Body of pancreas (tissue), 4 donors: ENCODE results near the gene NRP2. TPM values are rescaled to one million over a fixed set of nuclear protein-coding genes. Genes with fewer than 3 reads are reported as not detected.

ENCODE experiments used
- ATAC-seq: fragments of 150-250 bp; one replicate; pipeline ENCODE4 v1.9.1; 2016
- DNase-seq, 4 donors: peaks; one replicate each; pipeline ENCODE4 v3.0.0-alpha.2; 2019
- H3K27ac ChIP-seq, 4 donors: fragments of 200-600 bp; sonication (generic); 1 replicate in 3 of 4; 2 replicates in 1 of 4; pipeline versions ENCODE4 v1.5.1 to v1.6.1; 2016 to 2019; ENCODE audit warnings: mild to moderate bottlenecking in 1 of 4, mixed read lengths in 1 of 4, moderate library complexity in 1 of 4
- H3K27me3 ChIP-seq, 2 donors: fragments of 200-600 bp; sonication (generic); one replicate each; pipeline ENCODE4 v1.6.0; 2016; ENCODE audit warnings: mild to moderate bottlenecking in 1 of 2
- H3K36me3 ChIP-seq, 2 donors: fragments of 200-600 bp; sonication (generic); replicated peaks in 1 of 2; 2 replicates each; pipeline ENCODE4 v1.5.1; 2016; ENCODE audit warnings: low read depth in 2 of 2; ENCODE audit not compliant: insufficient read depth in 1 of 2
- H3K4me1 ChIP-seq: fragments of 200-600 bp; sonication (generic); one replicate; pipeline ENCODE4 v1.6.0; 2016
- H3K4me3 ChIP-seq, 2 donors: fragments of 200-600 bp; sonication (generic); 1 replicate in 1 of 2; 2 replicates in 1 of 2; pipeline ENCODE4 v1.5.1; 2016 to 2019
- H3K9me3 ChIP-seq, 3 donors: fragments of 200-600 bp; sonication (generic); 1 replicate in 2 of 3; 2 replicates in 1 of 3; pipeline ENCODE4 v1.5.1; 2016
- CTCF ChIP-seq, 7 experiments: fragments of 450-650 bp in 4 of 7; fragments of 200-600 bp in 3 of 7; sonication (generic) in 3 of 7; IDR thresholded peaks; one replicate each; pipeline ENCODE4 v1.5.1; 2016 to 2019; ENCODE audit warnings: antibody characterized with exemption in 7 of 7
- POLR2A ChIP-seq, 3 donors: fragments of 450-650 bp; IDR thresholded peaks; one replicate each; pipeline ENCODE4 v1.6.1; 2016; ENCODE audit warnings: antibody characterized with exemption in 3 of 3, mild to moderate bottlenecking in 2 of 3
- WGBS, 2 donors: methylation state at CpG; one replicate each; pipeline ENCODE4 v1.1.5; 2017; 5-methylcytosine and 5-hydroxymethylcytosine counted together
- intact Hi-C: fragments of 100-400 bp; cut with DNase I; formaldehyde crosslinking; loops from one replicate; pipeline ENCODE4 v1.15.1; 2023
- total RNA-seq, 2 donors: library from RNA; depleted of rRNA; stranded (reverse); fragments of >200 nt; gene quantifications; one replicate each; pipeline ENCODE4 v1.1.0, GENCODE V29; 2016

The NRP2 gene
- total RNA-seq, 2 donors from 2014 or later = 5.7 to 7.6 TPM

DNA sequence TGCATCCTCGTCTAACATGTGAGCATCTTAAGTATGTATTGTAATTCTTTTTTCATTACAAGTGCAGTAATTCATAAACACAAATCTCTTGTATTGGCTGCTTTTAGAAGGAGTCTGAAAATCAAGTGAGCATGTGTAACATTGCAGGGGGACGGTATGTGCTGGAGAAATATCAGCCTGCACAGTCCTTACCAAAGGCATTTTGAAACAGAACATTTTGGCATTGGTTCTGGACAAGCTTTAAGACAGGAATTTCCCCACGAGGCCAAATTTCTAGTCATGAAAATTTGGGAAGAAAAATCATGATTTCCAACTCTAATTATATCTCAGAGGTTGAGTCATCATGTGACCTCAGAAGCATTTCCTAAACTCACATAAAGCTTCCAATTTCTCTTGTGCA, 24.7 kb upstream of the NRP2 start:
- H3K9me3 ChIP-seq = no peaks in the 10 kb centered on the region
- no peaks in the 10 kb centered on the region for H3K36me3 ChIP-seq
- WGBS, 2 donors = 53 to 64% methylated on average over 3 of the region's 3 CpGs
- H3K4me1 ChIP-seq = no peaks in the 10 kb centered on the region
- DNase-seq = peak in 1 of 4 donors; percentile 29
- peak; percentile 27 for ATAC-seq
- intact Hi-C loops = no loop called here
- TF ChIP-seq CTCF (IDR thresholded peaks at IDR 0.05) (no peak), POLR2A (IDR thresholded peaks at IDR 0.05) (no peak)
- H3K27ac ChIP-seq = no peak overlapping the region
- H3K4me3 ChIP-seq = no peak overlapping the region
- H3K27me3 ChIP-seq = no peaks in the 10 kb centered on the region

GRCh38 chr2:205658068-205658467, 24.2 kb upstream of the NRP2 start:
- TF ChIP-seq CTCF (IDR thresholded peaks at IDR 0.05) (no peak), POLR2A (IDR thresholded peaks at IDR 0.05) (no peak)
- DNase-seq (no peak), ATAC-seq (no peak)
- Histone ChIP-seq H3K4me1 (no peaks in the 10 kb centered on the region), H3K4me3 (no peak overlapping the region), H3K36me3 (no peaks in the 10 kb centered on the region), H3K27ac (no peak overlapping the region), H3K9me3 (no peaks in the 10 kb centered on the region), H3K27me3 (no peaks in the 10 kb centered on the region)
- WGBS, 2 donors = 52 to 56% methylated on average over 2 of the region's 2 CpGs
- intact Hi-C loops = no loop called here

DNA sequence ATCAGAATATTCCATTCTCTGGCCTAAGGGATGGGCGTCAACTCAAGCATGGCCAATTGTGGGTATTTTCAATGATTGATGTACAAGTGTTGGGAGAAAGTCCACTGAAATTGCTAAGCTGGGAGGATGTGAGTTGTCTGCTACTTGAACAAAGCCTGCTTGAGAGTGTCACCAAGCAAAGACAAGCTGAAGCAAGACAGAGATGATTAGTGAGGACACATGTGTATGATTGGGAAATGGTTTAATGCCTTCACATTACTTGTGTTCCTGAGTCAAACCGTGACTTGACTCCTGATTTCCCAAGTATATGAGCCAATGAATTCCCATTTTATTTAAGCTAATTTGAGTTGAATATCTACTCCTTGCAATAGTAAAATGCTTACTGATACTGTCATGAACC, 23.7 kb upstream of the NRP2 start:
- intact Hi-C loops = no loop called here
- Histone ChIP-seq H3K9me3 (no peaks in the 10 kb centered on the region), H3K27ac (no peak overlapping the region), H3K4me3 (no peak overlapping the region), H3K36me3 (no peaks in the 10 kb centered on the region), H3K4me1 (no peaks in the 10 kb centered on the region), H3K27me3 (no peaks in the 10 kb centered on the region)
- ATAC-seq (no peak), DNase-seq (no peak)
- 87 to 90% methylated on average over 2 of the region's 2 CpGs for WGBS, 2 donors
- TF ChIP-seq CTCF (IDR thresholded peaks at IDR 0.05) (no peak), POLR2A (IDR thresholded peaks at IDR 0.05) (no peak)

DNA sequence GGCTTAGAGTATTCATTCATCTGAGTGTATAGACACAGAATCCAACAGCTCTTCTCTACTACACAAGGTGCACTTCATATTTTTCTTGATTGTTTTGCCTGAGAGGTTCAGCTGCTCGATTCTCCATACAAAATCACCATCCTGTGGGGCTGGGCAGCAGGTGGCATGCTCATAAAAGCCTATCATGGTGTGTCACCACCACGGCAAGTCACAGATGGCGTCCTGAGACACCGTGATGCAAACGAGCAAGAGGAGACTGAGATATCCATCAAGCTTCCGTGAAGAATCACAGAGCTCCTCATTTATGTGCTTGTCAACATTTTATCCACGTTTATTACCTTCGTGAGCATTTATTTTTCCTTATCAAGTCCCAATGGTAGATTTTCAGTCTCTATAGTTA, 22.4 kb upstream of the NRP2 start:
- intact Hi-C loops = no loop called here
- ATAC-seq = no peak
- WGBS, 2 donors = 64 to 85% methylated on average over 7 to 8 of the region's 8 CpGs

More for the DNA sequence above, 22.4 kb upstream of the NRP2 start:
- no peak for TF ChIP-seq CTCF (IDR thresholded peaks at IDR 0.05)
- TF ChIP-seq POLR2A (IDR thresholded peaks at IDR 0.05) = no peak
- Histone ChIP-seq H3K27ac (no peak overlapping the region), H3K36me3 (no peaks in the 10 kb centered on the region), H3K4me1 (no peaks in the 10 kb centered on the region), H3K9me3 (no peaks in the 10 kb centered on the region), H3K4me3 (no peak overlapping the region), H3K27me3 (no peaks in the 10 kb centered on the region)
- no peak for DNase-seq
